HG02678 (cell line): ENCODE measurements around the gene CRK.
A peak's percentile ranks its signal among the peaks of the same experiment; 100 is the strongest.

Experiments used
- ATAC-seq: cut with Tn5 transposase; IDR thresholded peaks from one replicate; pipeline ENCODE4 v1.9.1; 2021; ENCODE audit warnings: mild to moderate bottlenecking, moderate library complexity; ENCODE audit not compliant: unreplicated experiment

The CRK gene

GRCh38 chr17:1486802-1487695 is 31.0 kb upstream of the CRK start:
- ATAC-seq, result no peak

DNA sequence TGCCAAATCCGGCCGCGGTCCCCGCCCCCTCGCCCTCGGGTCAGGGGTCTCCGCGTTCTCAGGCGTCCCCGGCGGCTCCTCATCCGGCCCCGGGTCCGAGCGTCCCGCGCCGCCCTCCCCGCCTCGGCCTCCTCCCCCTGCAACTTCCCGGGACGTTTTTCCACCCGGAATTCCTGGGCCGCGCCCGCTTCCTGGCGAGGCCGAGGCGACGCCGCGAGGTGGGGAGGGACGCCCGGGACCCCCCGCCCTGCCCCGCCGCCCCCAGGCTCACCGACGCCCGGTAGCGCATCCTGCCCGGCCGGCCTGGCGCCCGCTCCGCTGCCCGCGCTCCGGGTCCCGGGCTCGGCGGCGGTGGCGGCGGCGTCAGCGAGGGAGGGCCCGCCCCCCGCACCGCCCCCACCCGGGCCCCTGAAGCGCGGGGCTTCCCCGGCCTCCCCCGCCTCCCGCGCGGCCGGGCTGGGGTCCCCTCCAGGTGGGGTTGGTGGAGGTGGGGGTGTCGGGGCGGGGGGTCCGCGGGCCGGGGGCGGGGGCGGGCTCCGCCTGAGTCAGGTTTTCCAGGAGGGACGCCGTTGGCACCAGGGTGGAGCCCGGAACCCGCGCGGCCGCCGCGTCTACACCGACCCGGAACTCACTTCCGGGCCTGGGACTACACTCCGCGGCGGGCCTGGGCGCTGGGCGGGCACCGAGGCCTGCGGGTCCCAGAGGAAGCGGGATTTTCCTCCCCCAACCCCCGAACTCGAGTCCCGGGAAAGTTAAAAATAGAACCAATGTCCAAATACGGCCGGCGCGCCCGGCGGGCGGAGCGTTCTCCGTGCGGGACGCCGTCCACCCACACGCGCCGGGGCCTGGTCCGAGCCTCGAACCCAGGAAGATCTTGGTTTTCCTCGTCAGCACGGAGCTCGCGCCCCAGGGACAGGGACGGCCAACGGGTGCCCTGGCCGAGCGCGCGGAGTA is 29.7 kb upstream of the CRK start:
- ATAC-seq, result peak; percentile 35

DNA sequence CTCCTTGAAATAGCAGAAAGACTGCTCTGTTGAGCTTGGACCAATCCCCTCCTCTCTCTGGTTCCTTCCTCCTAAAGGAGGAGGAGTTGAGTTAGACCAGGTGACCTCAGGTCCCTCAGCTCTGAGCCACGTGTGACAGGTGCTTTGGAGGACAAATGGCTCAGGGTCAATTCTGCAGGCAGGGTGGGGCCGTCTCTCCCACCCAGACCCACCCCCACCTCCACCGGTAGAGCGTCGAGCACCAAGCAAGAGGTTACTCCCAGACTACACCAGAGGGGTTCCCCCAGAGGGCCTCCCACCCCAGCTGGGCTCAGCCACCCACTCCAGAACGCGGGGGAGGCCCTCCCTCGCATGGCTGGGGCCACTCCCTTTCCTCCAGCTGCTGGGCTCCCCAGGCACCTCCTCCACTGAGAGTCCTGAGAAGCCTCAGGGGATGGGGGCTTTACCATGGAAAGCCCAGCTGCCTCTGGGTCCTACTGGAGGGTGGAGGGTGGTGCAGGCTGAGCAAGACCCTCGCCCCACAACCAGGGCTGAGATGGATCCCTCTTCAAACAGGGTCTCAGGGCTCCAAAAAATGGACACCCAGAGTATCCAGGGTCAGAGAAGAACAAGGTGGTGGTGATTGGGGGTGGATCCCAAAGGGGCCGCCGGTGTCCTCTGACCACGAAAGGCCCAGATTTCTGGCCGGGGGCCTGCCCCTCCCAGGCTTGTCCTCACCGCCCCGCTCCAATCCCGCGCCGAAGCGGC is 28.8 kb upstream of the CRK start:
- ATAC-seq, result peak; percentile 39

DNA sequence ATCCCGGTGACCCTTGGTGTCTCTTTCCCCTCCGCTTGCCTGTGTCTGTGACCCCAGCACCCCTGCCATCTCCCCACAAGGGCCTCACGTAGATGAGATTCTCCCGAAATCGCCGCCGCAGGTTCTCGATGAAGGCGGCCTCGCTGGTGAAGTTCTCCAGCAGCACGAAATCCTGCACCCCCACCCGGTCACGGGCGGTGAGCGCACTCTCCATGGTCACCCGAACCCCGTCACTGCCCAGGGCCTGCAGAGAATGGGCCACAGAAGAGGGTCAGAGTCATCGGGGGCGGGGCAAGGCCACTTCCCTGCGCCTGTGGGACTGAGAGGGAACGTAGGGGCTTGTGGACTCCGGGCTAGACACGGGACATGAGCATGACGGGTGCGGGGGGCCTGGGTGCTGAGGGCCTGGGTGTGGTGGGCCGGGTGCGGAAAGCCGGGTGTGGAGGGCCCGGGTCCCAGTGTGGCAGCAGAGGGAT is 28.1 kb upstream of the CRK start:
- no peak for ATAC-seq

GRCh38 chr17:1482680-1483079 is 26.6 kb upstream of the CRK start:
- ATAC-seq, result no peak

- no peak for ATAC-seq
Measured at GRCh38 chr17:1481736-1482135, 25.7 kb upstream of the CRK start.

- no peak for ATAC-seq
Measured at GRCh38 chr17:1480747-1481465, 24.9 kb upstream of the CRK start.

GRCh38 chr17:1478418-1478817 is 22.4 kb upstream of the CRK start:
- ATAC-seq, result no peak

GRCh38 chr17:1475321-1475854 is 19.4 kb upstream of the CRK start:
- no peak for ATAC-seq

GRCh38 chr17:1474402-1475189 is 18.6 kb upstream of the CRK start:
- ATAC-seq, result no peak

- no peak for ATAC-seq
Measured at GRCh38 chr17:1473841-1474240, 17.8 kb upstream of the CRK start.

- ATAC-seq, result no peak
Measured at GRCh38 chr17:1473170-1473569, 17.1 kb upstream of the CRK start.

DNA sequence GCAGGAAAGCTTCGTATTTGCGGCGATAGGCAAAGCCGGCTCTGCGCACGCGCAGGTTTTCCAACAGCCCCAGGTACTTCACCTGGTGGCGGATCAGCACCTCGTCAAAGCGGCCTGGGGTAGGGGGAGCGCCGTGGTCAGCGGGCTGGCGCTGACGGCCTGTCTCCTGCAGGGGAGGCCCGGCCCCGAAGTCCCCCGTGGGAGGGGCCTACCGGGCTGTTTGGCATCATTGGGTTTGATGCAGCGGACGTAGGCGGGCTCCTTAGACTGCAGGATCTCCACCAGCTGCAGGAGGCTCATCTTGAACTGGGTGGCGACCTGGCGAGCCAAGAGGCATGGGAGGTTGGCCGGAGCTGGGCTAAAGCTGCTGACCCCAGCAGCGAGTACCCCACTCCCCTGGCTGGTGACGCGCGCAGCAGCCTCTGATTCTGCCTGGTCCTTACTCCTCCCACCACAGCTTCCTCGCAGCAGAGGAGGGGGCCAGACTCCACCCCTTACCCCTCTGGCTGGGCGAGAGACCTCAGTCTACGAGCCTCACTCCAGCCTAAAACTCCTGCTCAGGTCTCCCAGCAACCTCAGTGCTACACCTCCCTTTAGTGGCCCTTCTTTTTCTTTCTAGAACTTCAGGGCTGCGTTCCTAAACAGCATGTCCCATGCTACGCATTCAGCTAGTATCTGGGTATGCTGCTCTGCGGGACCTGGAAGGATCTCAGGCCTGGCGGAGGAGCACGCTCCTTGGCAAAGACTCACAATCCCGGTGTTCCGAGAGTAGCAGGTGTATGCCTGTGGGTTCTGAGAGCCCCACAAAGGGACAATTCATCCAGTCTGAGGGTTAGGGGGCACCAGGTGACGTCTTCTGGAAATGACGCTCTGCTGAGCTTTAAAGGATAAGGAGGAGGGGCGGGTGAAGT is 16.1 kb upstream of the CRK start:
- ATAC-seq, result no peak

DNA sequence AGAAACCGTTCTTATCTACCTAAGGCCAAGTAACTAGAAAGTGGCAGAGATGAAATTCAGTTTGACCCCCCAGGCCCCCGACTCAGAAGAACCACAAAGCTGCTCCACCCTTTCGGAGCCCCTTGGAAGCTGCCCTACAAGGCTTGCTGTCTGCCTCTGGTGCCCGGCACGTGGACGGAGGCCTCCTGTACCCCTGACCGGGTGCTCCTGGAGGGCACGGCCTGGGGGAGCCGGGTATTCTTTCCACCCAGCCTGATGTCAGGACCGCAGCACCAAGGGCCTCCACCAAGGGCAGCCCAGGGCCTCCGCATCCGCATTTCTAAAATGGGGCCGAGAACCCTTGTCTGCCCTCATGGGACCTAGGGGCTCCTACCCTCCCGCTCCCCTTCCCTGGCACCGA is 15.5 kb upstream of the CRK start:
- ATAC-seq, result no peak

GRCh38 chr17:1470755-1471462 is 14.9 kb upstream of the CRK start:
- no peak for ATAC-seq

DNA sequence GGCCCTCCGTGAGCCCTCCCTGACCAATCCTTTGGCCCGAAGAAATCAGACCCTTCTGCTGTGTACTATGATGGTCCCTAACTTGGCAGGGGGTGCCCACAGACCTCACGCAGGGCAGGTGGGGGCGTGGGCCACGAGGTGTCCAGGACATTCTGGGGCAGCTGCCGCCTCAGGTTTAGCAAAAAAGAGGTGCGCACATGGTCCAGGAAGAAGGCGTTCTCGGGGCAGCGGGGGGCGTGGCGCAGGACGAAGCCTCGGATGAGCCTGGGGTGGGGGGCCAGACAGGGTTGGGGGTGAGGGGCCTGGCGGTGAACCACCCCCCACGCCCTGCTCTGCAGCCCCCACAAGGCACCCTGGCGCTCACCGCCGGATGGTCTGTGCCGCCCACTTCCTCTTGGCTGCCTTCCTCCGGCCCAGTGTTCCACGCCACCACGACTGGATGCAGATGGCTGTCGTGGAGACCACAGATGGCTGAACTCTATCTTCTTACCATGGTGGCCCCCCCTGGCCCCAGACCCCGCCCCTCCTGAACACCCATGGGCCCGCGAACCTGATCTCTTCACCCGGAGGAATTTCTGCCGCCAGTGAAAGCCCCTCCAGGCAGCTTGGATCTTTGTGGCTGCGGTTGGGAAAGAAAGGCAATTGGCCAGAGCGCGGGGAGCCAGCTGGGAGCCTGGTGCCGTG is 14.2 kb upstream of the CRK start:
- ATAC-seq, result no peak

DNA sequence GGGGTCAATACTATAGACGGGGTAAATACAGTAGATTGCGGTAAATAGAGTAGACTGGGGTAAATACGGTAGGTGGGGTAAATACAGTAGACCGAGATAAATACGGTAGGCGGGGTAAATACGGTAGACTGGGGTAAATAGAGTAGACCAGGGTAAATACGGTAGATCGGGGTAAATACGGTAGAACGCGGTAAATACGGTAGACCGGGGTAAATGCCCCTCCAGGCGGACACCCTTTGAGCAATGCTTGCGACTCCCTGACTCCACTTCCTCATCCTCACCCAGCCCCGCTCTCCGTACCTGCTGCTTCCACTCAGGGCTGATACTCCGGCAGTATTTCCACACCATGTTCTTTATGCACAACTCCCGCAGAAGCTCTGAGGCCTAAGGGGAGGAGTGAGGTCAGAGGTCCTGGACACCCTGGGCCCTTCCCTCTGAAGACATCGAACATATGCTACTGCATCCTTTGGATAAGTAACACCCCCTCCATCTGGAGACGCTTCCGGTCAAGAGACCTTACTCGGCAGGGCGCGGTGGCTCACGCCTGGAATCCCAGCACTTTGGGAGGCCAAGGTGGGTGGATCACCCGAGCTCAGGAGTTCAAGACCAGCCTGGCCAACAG is 13.3 kb upstream of the CRK start:
- no peak for ATAC-seq
